ENCODE data around the gene RHBDF2. TPM values are rescaled to one million over a fixed set of nuclear protein-coding genes. Genes with fewer than 3 reads are reported as not detected.
A peak's percentile ranks its signal among the peaks of the same experiment; 100 is the strongest.
"Not testable (repeated sequence)": the region's sequence is repeated elsewhere in the genome, so short reads cannot be mapped to it uniquely, and the experiment has no call there.

RHBDF2 gene
- total RNA-seq, 1 donor from 2014 or later = 30.7 TPM

- DNase-seq (ENCODE audit: low read depth); H3K27ac Mint-ChIP-seq (ENCODE audit: unreplicated experiment); H2AFZ ChIP-seq (ENCODE audit: low read depth, low read length); FAIRE-seq; H3K9me3 Mint-ChIP-seq (ENCODE audit: unreplicated experiment); H3K9ac ChIP-seq (ENCODE audit: low read length); H4K20me1 ChIP-seq (ENCODE audit: insufficient read depth, low read length); H3K4me3 ChIP-seq (ENCODE audit: insufficient read depth, low read depth, low read length); H3K36me3 Mint-ChIP-seq (ENCODE audit: low read depth, unreplicated experiment); H3K27ac ChIP-seq (ENCODE audit: low read depth, low read length); H3K36me3 ChIP-seq (ENCODE audit: insufficient read depth, low read length); H3K27me3 ChIP-seq (ENCODE audit: insufficient read depth, low read length); H3K4me3 Mint-ChIP-seq (ENCODE audit: unreplicated experiment); H3K9me3 ChIP-seq (ENCODE audit: insufficient read depth, low read depth, low read length); H3K4me2 ChIP-seq (ENCODE audit: low read length); H3K79me2 ChIP-seq (ENCODE audit: insufficient read depth, low read length): not testable (repeated sequence)
- H3K4me1 Mint-ChIP-seq (ENCODE audit: low read depth, unreplicated experiment) = peaks cover 11% of the 10 kb centered on the region
- H3K4me1 ChIP-seq (ENCODE audit: insufficient read depth, low read length) = peaks cover 43% of the 10 kb centered on the region
- peaks cover 11% of the 10 kb centered on the region for H3K27me3 Mint-ChIP-seq (ENCODE audit: low read depth, unreplicated experiment)
These were observed 24.2 kb upstream of the RHBDF2 start for GRCh38 chr17:76525513-76525833.

DNA sequence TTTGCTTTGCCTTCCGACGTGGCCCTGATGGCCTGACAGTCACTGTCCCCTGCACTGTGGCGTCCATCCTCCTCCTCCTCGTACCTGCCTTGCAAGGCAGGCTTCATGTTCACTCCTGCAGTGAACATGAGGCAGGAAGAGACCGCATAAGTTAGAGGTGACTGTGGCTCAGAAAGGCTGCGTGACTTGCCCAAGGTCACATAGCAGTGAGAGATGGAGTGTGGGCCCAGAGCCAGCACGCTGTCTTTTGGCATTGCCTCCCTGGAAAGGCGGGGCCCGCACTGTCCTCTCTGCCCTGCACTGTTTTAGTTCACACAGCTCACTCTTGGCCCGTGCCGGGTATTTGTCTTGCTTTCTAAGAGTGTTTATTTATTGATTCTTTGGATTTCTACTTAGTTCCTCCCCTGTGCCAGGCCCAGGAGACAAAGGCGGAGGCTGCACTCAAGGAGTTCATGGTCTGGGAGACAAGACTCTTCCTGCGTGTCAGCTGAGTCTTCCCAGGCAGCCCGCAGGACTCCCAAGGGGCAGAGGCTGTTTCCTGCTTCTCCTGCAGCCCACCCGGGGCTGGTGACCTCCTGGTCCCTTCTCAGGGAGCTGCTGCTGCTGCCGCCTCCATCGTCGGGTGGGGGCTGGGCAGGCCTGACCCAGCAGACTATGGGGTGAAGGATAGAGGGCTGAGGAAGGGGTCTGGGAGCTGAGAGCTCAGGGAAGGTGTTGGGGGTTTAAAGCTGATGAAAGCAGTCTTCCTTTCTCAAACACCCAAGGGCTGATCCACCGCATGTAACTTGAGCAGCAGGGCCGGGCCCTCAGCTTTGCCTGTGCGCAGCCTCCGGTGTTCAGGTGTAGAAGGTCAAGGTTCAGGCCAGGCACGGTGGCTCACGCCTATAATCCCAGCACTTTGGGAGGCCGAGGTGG lies 23.6 kb upstream of the RHBDF2 start:
- FAIRE-seq (no peak), DNase-seq (ENCODE audit: low read depth) (no peak)
- Mint-ChIP-seq H3K4me3 (ENCODE audit: unreplicated experiment) (no peak overlapping the region), H3K27ac (ENCODE audit: unreplicated experiment) (no peak overlapping the region), H3K36me3 (ENCODE audit: low read depth, unreplicated experiment) (no peaks in the 10 kb centered on the region), H3K4me1 (ENCODE audit: low read depth, unreplicated experiment) (peaks cover 6% of the 10 kb centered on the region), H3K9me3 (ENCODE audit: unreplicated experiment) (no peaks in the 10 kb centered on the region), H3K27me3 (ENCODE audit: low read depth, unreplicated experiment) (peaks cover 17% of the 10 kb centered on the region)
- H4K20me1 ChIP-seq (ENCODE audit: insufficient read depth, low read length) = no peaks in the 10 kb centered on the region
- H3K9ac ChIP-seq (ENCODE audit: low read length) = peak overlapping the region; percentile 10
- H3K27me3 ChIP-seq (ENCODE audit: insufficient read depth, low read length) = no peaks in the 10 kb centered on the region
- no peak overlapping the region for H3K27ac ChIP-seq (ENCODE audit: low read depth, low read length)
- H3K4me3 ChIP-seq (ENCODE audit: insufficient read depth, low read depth, low read length) = no peak overlapping the region
- H3K4me2 ChIP-seq (ENCODE audit: low read length) = peak overlapping the region; percentile 34
- H3K79me2 ChIP-seq (ENCODE audit: insufficient read depth, low read length) = no peaks in the 10 kb centered on the region
- H3K4me1 ChIP-seq (ENCODE audit: insufficient read depth, low read length) = peaks cover 37% of the 10 kb centered on the region
- TF ChIP-seq, protein P1, sequence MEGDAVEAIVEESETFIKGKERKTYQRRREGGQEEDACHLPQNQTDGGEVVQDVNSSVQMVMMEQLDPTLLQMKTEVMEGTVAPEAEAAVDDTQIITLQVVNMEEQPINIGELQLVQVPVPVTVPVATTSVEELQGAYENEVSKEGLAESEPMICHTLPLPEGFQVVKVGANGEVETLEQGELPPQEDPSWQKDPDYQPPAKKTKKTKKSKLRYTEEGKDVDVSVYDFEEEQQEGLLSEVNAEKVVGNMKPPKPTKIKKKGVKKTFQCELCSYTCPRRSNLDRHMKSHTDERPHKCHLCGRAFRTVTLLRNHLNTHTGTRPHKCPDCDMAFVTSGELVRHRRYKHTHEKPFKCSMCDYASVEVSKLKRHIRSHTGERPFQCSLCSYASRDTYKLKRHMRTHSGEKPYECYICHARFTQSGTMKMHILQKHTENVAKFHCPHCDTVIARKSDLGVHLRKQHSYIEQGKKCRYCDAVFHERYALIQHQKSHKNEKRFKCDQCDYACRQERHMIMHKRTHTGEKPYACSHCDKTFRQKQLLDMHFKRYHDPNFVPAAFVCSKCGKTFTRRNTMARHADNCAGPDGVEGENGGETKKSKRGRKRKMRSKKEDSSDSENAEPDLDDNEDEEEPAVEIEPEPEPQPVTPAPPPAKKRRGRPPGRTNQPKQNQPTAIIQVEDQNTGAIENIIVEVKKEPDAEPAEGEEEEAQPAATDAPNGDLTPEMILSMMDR (IDR thresholded peaks at IDR 0.05; ENCODE audit: insufficient read depth, low read depth, low read length) = no peak
- TF ChIP-seq EZH2 (IDR thresholded peaks at IDR 0.05; ENCODE audit: insufficient read depth, low read length) = no peak
- no peaks in the 10 kb centered on the region for H3K36me3 ChIP-seq (ENCODE audit: insufficient read depth, low read length)
- H3K9me3 ChIP-seq (ENCODE audit: insufficient read depth, low read depth, low read length) = no peaks in the 10 kb centered on the region
- H2AFZ ChIP-seq (ENCODE audit: low read depth, low read length) = peak overlapping the region; percentile 13

GRCh38 chr17:76523084-76524037 lies 22.1 kb upstream of the RHBDF2 start:
- H3K4me2 ChIP-seq (ENCODE audit: low read length) = peak overlapping the region; percentile 74
- Mint-ChIP-seq H3K27me3 (ENCODE audit: low read depth, unreplicated experiment) (peaks cover 23% of the 10 kb centered on the region), H3K36me3 (ENCODE audit: low read depth, unreplicated experiment) (no peaks in the 10 kb centered on the region), H3K9me3 (ENCODE audit: unreplicated experiment) (no peaks in the 10 kb centered on the region), H3K4me3 (ENCODE audit: unreplicated experiment) (no peak overlapping the region), H3K27ac (ENCODE audit: unreplicated experiment) (no peak overlapping the region), H3K4me1 (ENCODE audit: low read depth, unreplicated experiment) (peaks cover 2% of the 10 kb centered on the region)
- no peak overlapping the region for H3K27ac ChIP-seq (ENCODE audit: low read depth, low read length)
- H3K9ac ChIP-seq (ENCODE audit: low read length) = no peak overlapping the region
- H2AFZ ChIP-seq (ENCODE audit: low read depth, low read length) = peak overlapping the region; percentile 39
- no peaks in the 10 kb centered on the region for H3K9me3 ChIP-seq (ENCODE audit: insufficient read depth, low read depth, low read length)
- FAIRE-seq = no peak
- no peaks in the 10 kb centered on the region for H3K79me2 ChIP-seq (ENCODE audit: insufficient read depth, low read length)
- no peaks in the 10 kb centered on the region for H3K36me3 ChIP-seq (ENCODE audit: insufficient read depth, low read length)
- peaks cover 23% of the 10 kb centered on the region for H3K4me1 ChIP-seq (ENCODE audit: insufficient read depth, low read length)
- no peaks in the 10 kb centered on the region for H3K27me3 ChIP-seq (ENCODE audit: insufficient read depth, low read length)
- H3K4me3 ChIP-seq (ENCODE audit: insufficient read depth, low read depth, low read length) = peak overlapping the region; percentile 37
- H4K20me1 ChIP-seq (ENCODE audit: insufficient read depth, low read length) = no peaks in the 10 kb centered on the region
- no peak for TF ChIP-seq EZH2 (IDR thresholded peaks at IDR 0.05; ENCODE audit: insufficient read depth, low read length)
- TF ChIP-seq, protein P1 (IDR thresholded peaks at IDR 0.05; ENCODE audit: insufficient read depth, low read depth, low read length) = peak; percentile 79
- no peak for DNase-seq (ENCODE audit: low read depth)

GRCh38 chr17:76521683-76522082 lies 20.5 kb upstream of the RHBDF2 start:
- peaks cover 10% of the 10 kb centered on the region for H3K4me1 ChIP-seq (ENCODE audit: insufficient read depth, low read length)
- FAIRE-seq = not testable (repeated sequence)

More at GRCh38 chr17:76521683-76522082, 20.5 kb upstream of the RHBDF2 start:
- H3K36me3 ChIP-seq (ENCODE audit: insufficient read depth, low read length); H3K27ac Mint-ChIP-seq (ENCODE audit: unreplicated experiment); H3K4me3 Mint-ChIP-seq (ENCODE audit: unreplicated experiment); H3K36me3 Mint-ChIP-seq (ENCODE audit: low read depth, unreplicated experiment); H3K4me3 ChIP-seq (ENCODE audit: insufficient read depth, low read depth, low read length); H3K79me2 ChIP-seq (ENCODE audit: insufficient read depth, low read length); H3K27me3 ChIP-seq (ENCODE audit: insufficient read depth, low read length); H3K4me2 ChIP-seq (ENCODE audit: low read length); H3K27ac ChIP-seq (ENCODE audit: low read depth, low read length); H3K9me3 Mint-ChIP-seq (ENCODE audit: unreplicated experiment); H3K4me1 Mint-ChIP-seq (ENCODE audit: low read depth, unreplicated experiment); H2AFZ ChIP-seq (ENCODE audit: low read depth, low read length); DNase-seq (ENCODE audit: low read depth); H4K20me1 ChIP-seq (ENCODE audit: insufficient read depth, low read length); H3K9me3 ChIP-seq (ENCODE audit: insufficient read depth, low read depth, low read length); H3K9ac ChIP-seq (ENCODE audit: low read length): not testable (repeated sequence)
- H3K27me3 Mint-ChIP-seq (ENCODE audit: low read depth, unreplicated experiment) = peaks cover 23% of the 10 kb centered on the region
